Ascending aorta (tissue), 2 donors: Measurements from ENCODE around the gene DCAF12. TPM values are rescaled to one million over a fixed set of nuclear protein-coding genes. Genes with fewer than 3 reads are reported as not detected.
A peak's percentile ranks its signal among the peaks of the same experiment; 100 is the strongest.

Source experiments
- DNase-seq, 2 donors: peaks; one replicate each; pipeline ENCODE4 v3.0.0-alpha.2; 2019; ENCODE audit warnings: low spot score in 2 of 2
- H3K27ac ChIP-seq, 2 donors: fragments of 200-600 bp; sonication (generic); one replicate each; pipeline ENCODE4 v1.5.1; 2016 to 2017; ENCODE audit warnings: mild to moderate bottlenecking in 1 of 2
- H3K27me3 ChIP-seq: fragments of 200-600 bp; sonication (generic); one replicate; pipeline ENCODE4 v1.5.1; 2017
- H3K36me3 ChIP-seq, 2 donors: fragments of 200-600 bp; sonication (generic); one replicate each; pipeline ENCODE4 v1.5.1; 2016
- H3K4me1 ChIP-seq, 2 donors: fragments of 200-600 bp; sonication (generic); one replicate each; pipeline ENCODE4 v1.5.1; 2016 to 2017; ENCODE audit warnings: mild to moderate bottlenecking in 1 of 2
- H3K4me3 ChIP-seq, 2 donors: fragments of 200-600 bp; sonication (generic); one replicate each; pipeline ENCODE4 v1.5.1; 2016 to 2017; ENCODE audit warnings: mild to moderate bottlenecking in 1 of 2
- H3K9me3 ChIP-seq, 2 donors: fragments of 200-600 bp; sonication (generic); one replicate each; pipeline ENCODE4 v1.5.1; 2016
- CTCF ChIP-seq, 3 experiments: fragments of 200-600 bp in 2 of 3; fragments of 450-650 bp in 1 of 3; sonication (generic) in 2 of 3; IDR thresholded peaks; one replicate each; pipeline ENCODE4 v1.5.1; 2016 to 2019; ENCODE audit warnings: antibody characterized with exemption in 3 of 3, mild to moderate bottlenecking in 1 of 3, moderate library complexity in 1 of 3
- intact Hi-C: fragments of 100-400 bp; cut with DNase I; formaldehyde crosslinking; loops from one replicate; pipeline ENCODE4 v1.15.1; 2023
- total RNA-seq: library from RNA; depleted of rRNA; stranded (reverse); fragments of >200 nt; gene quantifications from one replicate; pipeline ENCODE4 v1.1.0, GENCODE V29; 2016

DCAF12 gene
- total RNA-seq, 1 donor from 2014 or later, result 27.5 TPM

- no peak for DNase-seq
- H3K9me3 ChIP-seq, result no peaks in the 10 kb centered on the region
- intact Hi-C loops, result no loop called here
- H3K27ac ChIP-seq, result no peak overlapping the region
- peak overlapping the region in 1 of 2 donors; percentile 85 for H3K4me3 ChIP-seq
- peaks cover 0 to 13% of the 10 kb centered on the region in 2 donors for H3K36me3 ChIP-seq
- peaks cover 9 to 12% of the 10 kb centered on the region in 2 donors for H3K4me1 ChIP-seq
- TF ChIP-seq CTCF (IDR thresholded peaks at IDR 0.05), result no peak
- no peaks in the 10 kb centered on the region for H3K27me3 ChIP-seq
Measured at GRCh38 chr9:34124099-34124498, 2.4 kb downstream of the DCAF12 start.

GRCh38 chr9:34123682-34124081 is 2.8 kb downstream of the DCAF12 start:
- Histone ChIP-seq H3K27ac (no peak overlapping the region), H3K4me3 (no peak overlapping the region), H3K36me3 (peaks cover 2 to 18% of the 10 kb centered on the region in 2 donors), H3K4me1 (peaks cover 9 to 12% of the 10 kb centered on the region in 2 donors), H3K27me3 (no peaks in the 10 kb centered on the region), H3K9me3 (no peaks in the 10 kb centered on the region)
- no peak for TF ChIP-seq CTCF (IDR thresholded peaks at IDR 0.05)
- intact Hi-C loops, result no loop called here
- DNase-seq, result peak in 1 of 2 donors; percentile 72

- Histone ChIP-seq H3K4me3 (no peak overlapping the region), H3K27ac (no peak overlapping the region), H3K27me3 (no peaks in the 10 kb centered on the region), H3K36me3 (peaks cover 9 to 31% of the 10 kb centered on the region in 2 donors), H3K9me3 (no peaks in the 10 kb centered on the region), H3K4me1 (peaks cover 6 to 10% of the 10 kb centered on the region in 2 donors)
- DNase-seq, result no peak
- TF ChIP-seq CTCF (IDR thresholded peaks at IDR 0.05), result no peak
- intact Hi-C loops, result no loop called here
Measured at GRCh38 chr9:34121996-34122395, 4.5 kb downstream of the DCAF12 start.

GRCh38 chr9:34119713-34120112 is 6.8 kb downstream of the DCAF12 start:
- no peak for DNase-seq

GRCh38 chr9:34114436-34114835 is 12.1 kb downstream of the DCAF12 start:
- Histone ChIP-seq H3K27ac (no peak overlapping the region), H3K27me3 (no peaks in the 10 kb centered on the region), H3K4me1 (no peaks in the 10 kb centered on the region), H3K4me3 (no peak overlapping the region), H3K36me3 (peaks cover 29 to 32% of the 10 kb centered on the region in 2 donors), H3K9me3 (no peaks in the 10 kb centered on the region)
- no peak for DNase-seq
- intact Hi-C loops, result no loop called here
- TF ChIP-seq CTCF (IDR thresholded peaks at IDR 0.05), result no peak

More at GRCh38 chr9:34119713-34120112, 6.8 kb downstream of the DCAF12 start:
- Histone ChIP-seq H3K27me3 (no peaks in the 10 kb centered on the region), H3K4me3 (no peak overlapping the region), H3K4me1 (peaks cover 2 to 5% of the 10 kb centered on the region in 2 donors), H3K27ac (no peak overlapping the region), H3K36me3 (peaks cover 19 to 40% of the 10 kb centered on the region in 2 donors), H3K9me3 (no peaks in the 10 kb centered on the region)
- intact Hi-C loops, result no loop called here
- TF ChIP-seq CTCF (IDR thresholded peaks at IDR 0.05), result no peak

- Histone ChIP-seq H3K27ac (no peak overlapping the region), H3K4me1 (no peaks in the 10 kb centered on the region), H3K9me3 (no peaks in the 10 kb centered on the region), H3K4me3 (no peak overlapping the region), H3K27me3 (no peaks in the 10 kb centered on the region), H3K36me3 (peaks cover 67 to 74% of the 10 kb centered on the region in 2 donors)
- no peak for DNase-seq
- no peak for TF ChIP-seq CTCF (IDR thresholded peaks at IDR 0.05)
- intact Hi-C loops, result no loop called here
Measured at GRCh38 chr9:34106110-34106509, 20.4 kb downstream of the DCAF12 start.
